ENCODE results near the gene SYNE2. TPM values are rescaled to one million over a fixed set of nuclear protein-coding genes. Genes with fewer than 3 reads are reported as not detected.

The SYNE2 gene
- total RNA-seq, 2 donors from 2014 or later, result 147 to 153 TPM

- no peak for DNase-seq
Measured at GRCh38 chr14:63912286-63912685, 59.5 kb downstream of the SYNE2 start.

DNA sequence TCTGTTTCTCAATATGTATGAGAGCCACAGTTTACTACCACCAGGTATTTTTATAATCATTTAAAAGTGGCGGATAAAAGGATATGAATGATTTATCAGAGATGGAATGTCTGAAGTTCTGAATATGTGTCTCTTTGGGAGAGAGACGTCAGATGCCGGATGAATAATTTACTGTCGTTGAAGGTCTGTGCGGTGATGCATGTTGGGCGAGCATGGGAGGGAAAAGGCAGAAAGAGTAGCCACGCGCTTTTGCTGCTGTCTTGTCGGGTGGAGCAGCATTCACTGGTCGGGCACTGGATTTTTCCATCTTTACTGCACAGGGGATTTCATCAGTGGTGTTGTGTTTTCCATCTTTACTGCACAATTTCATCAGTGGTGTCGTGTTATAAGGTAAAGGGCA is 65.6 kb downstream of the SYNE2 start:
- Histone ChIP-seq H3K27me3 (no peaks in the 10 kb centered on the region), H3K36me3 (no peaks in the 10 kb centered on the region), H3K27ac (no peak overlapping the region), H3K9me3 (no peaks in the 10 kb centered on the region), H3K4me1 (no peaks in the 10 kb centered on the region), H3K4me3 (no peak overlapping the region), H3K9ac (ENCODE audit: low read depth in 2 of 2, low read length in 2 of 2) (no peak overlapping the region)
- TF ChIP-seq, protein P1, sequence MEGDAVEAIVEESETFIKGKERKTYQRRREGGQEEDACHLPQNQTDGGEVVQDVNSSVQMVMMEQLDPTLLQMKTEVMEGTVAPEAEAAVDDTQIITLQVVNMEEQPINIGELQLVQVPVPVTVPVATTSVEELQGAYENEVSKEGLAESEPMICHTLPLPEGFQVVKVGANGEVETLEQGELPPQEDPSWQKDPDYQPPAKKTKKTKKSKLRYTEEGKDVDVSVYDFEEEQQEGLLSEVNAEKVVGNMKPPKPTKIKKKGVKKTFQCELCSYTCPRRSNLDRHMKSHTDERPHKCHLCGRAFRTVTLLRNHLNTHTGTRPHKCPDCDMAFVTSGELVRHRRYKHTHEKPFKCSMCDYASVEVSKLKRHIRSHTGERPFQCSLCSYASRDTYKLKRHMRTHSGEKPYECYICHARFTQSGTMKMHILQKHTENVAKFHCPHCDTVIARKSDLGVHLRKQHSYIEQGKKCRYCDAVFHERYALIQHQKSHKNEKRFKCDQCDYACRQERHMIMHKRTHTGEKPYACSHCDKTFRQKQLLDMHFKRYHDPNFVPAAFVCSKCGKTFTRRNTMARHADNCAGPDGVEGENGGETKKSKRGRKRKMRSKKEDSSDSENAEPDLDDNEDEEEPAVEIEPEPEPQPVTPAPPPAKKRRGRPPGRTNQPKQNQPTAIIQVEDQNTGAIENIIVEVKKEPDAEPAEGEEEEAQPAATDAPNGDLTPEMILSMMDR (IDR thresholded peaks at IDR 0.05), result no peak
- no peak for DNase-seq
- intact Hi-C loops (cut with DNase I), result no loop called here

More at GRCh38 chr14:63912286-63912685, 59.5 kb downstream of the SYNE2 start:
- intact Hi-C loops (cut with DNase I), result no loop called here
- Histone ChIP-seq H3K27ac (no peak overlapping the region), H3K36me3 (no peaks in the 10 kb centered on the region), H3K4me1 (no peaks in the 10 kb centered on the region), H3K9ac (ENCODE audit: low read depth in 2 of 2, low read length in 2 of 2) (no peak overlapping the region), H3K4me3 (no peak overlapping the region), H3K9me3 (no peaks in the 10 kb centered on the region), H3K27me3 (no peaks in the 10 kb centered on the region)
- TF ChIP-seq, protein P1 (IDR thresholded peaks at IDR 0.05), result no peak

- peak; percentile 73 for DNase-seq
- Histone ChIP-seq H3K27me3 (no peaks in the 10 kb centered on the region), H3K9ac (ENCODE audit: low read depth in 2 of 2, low read length in 2 of 2) (peak overlapping the region in 1 of 2 donors; percentile 51), H3K4me1 (no peaks in the 10 kb centered on the region), H3K27ac (peak overlapping the region; percentile 46), H3K36me3 (no peaks in the 10 kb centered on the region), H3K9me3 (no peaks in the 10 kb centered on the region), H3K4me3 (no peak overlapping the region)
- intact Hi-C loops (cut with DNase I), result no loop called here
- TF ChIP-seq, protein P1 (IDR thresholded peaks at IDR 0.05), result no peak
Measured at GRCh38 chr14:63922696-63923421, 70.1 kb downstream of the SYNE2 start.

GRCh38 chr14:63923422-63923752 is 70.6 kb downstream of the SYNE2 start:
- Histone ChIP-seq H3K27ac (peak overlapping the region; percentile 46), H3K4me3 (no peak overlapping the region), H3K27me3 (no peaks in the 10 kb centered on the region), H3K4me1 (no peaks in the 10 kb centered on the region), H3K36me3 (no peaks in the 10 kb centered on the region), H3K9me3 (no peaks in the 10 kb centered on the region), H3K9ac (ENCODE audit: low read depth in 2 of 2, low read length in 2 of 2) (peak overlapping the region in 1 of 2 donors; percentile 51)
- DNase-seq, result no peak
- TF ChIP-seq, protein P1 (IDR thresholded peaks at IDR 0.05), result no peak
- intact Hi-C loops (cut with DNase I), result no loop called here

- H3K27me3 ChIP-seq, result no peaks in the 10 kb centered on the region
- no peaks in the 10 kb centered on the region for H3K36me3 ChIP-seq
- TF ChIP-seq, protein P1 (IDR thresholded peaks at IDR 0.05), result no peak
- no peak overlapping the region for H3K27ac ChIP-seq
- intact Hi-C loops (cut with DNase I), result no loop called here
- H3K4me3 ChIP-seq, result no peak overlapping the region
- no peak overlapping the region for H3K9ac ChIP-seq (ENCODE audit: low read depth in 2 of 2, low read length in 2 of 2)
- H3K4me1 ChIP-seq, result no peaks in the 10 kb centered on the region
- no peak for DNase-seq
- H3K9me3 ChIP-seq, result no peaks in the 10 kb centered on the region
Measured at GRCh38 chr14:63924375-63924774, 71.6 kb downstream of the SYNE2 start.
